Measurements from ENCODE around the gene CDHR5.
A peak's percentile ranks its signal among the peaks of the same experiment; 100 is the strongest.
"Not testable (repeated sequence)": the region's sequence is repeated elsewhere in the genome, so short reads cannot be mapped to it uniquely, and the experiment has no call there.

The CDHR5 gene, protein sequence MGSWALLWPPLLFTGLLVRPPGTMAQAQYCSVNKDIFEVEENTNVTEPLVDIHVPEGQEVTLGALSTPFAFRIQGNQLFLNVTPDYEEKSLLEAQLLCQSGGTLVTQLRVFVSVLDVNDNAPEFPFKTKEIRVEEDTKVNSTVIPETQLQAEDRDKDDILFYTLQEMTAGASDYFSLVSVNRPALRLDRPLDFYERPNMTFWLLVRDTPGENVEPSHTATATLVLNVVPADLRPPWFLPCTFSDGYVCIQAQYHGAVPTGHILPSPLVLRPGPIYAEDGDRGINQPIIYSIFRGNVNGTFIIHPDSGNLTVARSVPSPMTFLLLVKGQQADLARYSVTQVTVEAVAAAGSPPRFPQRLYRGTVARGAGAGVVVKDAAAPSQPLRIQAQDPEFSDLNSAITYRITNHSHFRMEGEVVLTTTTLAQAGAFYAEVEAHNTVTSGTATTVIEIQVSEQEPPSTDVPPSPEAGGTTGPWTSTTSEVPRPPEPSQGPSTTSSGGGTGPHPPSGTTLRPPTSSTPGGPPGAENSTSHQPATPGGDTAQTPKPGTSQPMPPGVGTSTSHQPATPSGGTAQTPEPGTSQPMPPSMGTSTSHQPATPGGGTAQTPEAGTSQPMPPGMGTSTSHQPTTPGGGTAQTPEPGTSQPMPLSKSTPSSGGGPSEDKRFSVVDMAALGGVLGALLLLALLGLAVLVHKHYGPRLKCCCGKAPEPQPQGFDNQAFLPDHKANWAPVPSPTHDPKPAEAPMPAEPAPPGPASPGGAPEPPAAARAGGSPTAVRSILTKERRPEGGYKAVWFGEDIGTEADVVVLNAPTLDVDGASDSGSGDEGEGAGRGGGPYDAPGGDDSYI

DNA sequence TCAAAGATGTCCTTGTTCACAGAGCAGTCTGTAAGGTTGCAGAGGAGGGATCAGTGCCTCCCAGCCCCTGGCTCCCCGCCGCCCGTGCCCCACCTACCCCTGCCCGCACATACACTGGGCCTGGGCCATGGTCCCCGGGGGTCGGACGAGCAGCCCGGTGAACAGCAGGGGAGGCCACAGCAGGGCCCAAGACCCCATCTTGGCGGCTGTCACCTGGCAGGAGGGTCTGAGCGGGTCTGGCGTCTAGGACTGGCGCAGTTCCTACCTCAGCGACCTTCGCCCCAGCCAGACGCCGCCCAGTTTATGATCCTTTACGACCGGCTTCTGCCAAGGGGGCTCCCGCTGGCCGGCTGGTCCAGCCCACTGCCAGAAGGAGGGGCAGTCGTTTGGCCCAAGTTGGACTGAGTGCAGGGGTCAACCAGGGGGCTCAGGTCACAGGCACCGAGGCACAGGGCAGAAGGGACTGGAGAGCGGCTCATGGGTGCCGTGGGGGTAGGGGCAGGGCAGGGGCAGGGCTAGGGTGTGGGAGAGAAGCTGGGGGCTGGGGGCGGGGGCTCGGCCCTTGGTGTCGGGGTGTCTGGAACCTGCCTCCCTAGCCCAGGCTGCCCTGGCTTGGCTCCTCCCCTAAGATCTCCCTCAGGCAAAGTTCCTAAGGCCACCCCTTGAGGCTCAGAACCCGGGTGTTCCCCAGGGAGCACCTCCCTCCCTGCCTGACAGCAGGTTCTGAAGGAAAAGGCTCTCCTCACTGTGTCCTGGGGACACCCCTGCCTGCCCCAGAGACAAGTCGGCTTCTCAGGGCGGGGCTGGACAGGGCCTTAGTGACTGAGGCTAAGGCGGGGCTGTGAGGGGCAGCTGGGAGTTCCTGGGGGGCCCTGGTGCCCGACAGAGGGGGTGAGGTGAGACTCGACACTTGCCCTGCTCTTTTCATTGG is at the start of gene CDHR5:
TSS of gene CDHR5 (minus strand) at position 251 of the 931 bp plus-strand sequence. CDS start at position 198, 53 bp downstream.
- no peak for DNase-seq

GRCh38 chr11:674406-674805 is 49.7 kb upstream of the CDHR5 start:
- no peak for DNase-seq

- no peak for DNase-seq
Observed at GRCh38 chr11:673866-674265, 49.1 kb upstream of the CDHR5 start.

GRCh38 chr11:665704-666281 is 41.0 kb upstream of the CDHR5 start:
- DNase-seq, result no peak

DNA sequence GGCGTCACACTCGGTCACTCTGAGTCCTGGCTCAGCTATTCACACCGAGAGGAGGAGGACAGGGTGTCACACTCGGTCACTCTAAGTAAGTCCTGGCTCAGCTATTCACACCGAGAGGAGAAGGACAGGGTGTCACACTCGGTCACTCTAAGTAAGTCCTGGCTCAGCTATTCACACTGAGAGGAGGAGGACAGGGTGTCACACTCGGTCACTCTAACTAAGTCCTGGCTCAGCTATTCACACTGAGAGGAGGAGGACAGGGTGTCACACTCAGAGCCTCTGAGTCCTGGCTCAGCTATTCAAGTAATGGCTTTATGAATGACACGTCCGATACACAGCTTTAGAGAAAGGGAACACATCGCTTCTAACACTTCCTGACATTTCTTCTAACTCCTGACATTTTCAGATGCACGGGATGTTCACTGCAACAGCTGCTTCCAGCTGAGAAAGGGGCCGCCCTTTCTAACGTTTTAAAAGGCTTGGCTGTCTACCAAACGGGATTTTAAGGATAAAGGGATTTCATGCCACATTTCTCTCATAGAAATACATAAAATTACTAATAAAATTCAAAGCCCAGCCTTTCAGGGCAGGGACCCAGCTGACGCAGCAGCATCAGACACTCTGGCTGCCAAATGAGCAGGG is 40.4 kb upstream of the CDHR5 start:
- no peak for DNase-seq

- DNase-seq, result peak; percentile 43 to 56
Observed at GRCh38 chr11:662689-663274, 38.0 kb upstream of the CDHR5 start.

DNA sequence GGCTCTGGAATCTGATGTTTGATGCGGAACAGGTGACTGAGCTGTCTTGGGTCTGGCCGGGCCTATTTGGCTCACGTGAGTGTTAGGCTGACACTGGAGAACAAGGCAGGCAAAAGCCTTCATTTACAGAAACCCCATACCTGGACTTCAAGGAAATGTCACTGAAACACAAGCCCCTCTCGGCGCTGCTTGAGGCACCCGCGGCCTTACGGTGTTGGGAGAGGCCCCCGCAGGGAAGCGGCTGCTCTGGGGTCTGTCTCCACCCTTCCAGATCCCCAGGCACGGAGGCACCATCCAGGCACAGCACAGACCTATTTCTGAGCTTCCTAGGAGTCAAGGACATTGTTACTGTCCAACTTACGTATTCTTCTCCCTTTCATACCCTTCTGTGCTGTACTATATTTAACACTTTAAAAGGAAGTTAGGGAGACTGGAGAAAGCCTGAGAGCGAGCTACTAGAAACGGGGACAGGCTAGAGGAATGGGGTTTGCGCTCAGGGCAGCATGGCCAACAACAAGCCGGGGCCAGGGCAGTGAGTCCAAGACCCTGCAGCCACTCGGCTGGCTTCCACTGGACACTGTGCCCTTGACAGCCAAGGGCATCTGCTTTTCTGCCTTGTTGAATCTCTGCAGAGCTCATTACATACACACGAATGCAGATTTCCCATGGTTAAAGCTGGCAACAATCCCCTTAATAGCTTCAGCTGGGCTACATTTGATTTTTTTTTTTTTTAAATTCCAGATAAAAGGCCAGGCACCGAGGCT is 36.1 kb upstream of the CDHR5 start:
- DNase-seq, result no peak

GRCh38 chr11:660281-660680 is 35.5 kb upstream of the CDHR5 start:
- no peak for DNase-seq

DNA sequence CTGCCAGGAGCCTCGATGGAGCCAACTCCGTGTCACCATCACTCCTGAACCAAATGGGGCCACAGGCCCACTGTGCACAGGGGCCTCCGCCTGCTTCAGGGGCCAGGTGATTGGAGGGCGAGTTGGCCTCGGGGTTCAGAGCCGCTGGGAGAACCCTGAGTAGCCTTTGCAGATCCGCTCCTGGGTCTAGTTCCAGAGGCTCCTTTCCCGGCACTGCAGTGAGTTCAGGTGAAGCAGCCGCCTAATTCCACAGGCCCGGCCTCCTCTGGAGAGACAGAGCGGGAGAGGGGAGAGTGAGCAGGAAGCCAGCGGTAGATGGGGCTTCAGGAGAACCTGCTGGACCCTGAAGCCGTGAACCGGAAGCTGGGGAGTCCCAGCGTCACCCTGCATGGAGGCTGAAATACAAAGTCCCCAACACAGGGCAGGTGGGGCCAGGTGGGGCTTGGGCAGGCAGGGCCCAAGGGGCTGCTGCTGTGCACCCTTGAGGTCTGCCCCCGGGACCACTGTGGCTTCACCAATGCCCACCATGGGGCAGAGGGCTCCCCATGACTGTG is 34.9 kb upstream of the CDHR5 start:
- no peak for DNase-seq

DNA sequence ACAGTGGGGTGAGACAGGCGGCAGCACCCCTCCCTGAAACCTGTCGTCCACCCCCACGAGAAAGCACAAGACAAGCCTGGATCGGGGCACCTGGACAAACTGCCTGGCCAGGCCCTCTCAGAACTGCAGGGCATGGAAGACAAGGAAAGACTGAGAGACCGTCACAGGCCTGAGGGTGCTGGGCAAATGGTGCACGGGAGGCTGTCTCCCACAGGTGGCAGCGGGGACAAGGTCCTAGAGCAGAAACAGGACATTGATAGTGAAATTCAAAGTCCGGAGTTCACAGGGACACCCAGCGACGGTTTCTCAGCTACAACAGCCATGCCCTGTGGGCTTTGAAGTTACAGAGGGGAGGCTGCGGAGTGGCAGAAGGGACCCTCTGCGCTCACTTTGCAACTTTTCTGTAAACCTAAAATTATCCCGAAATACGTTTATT is 33.0 kb upstream of the CDHR5 start:
- DNase-seq, result no peak

DNA sequence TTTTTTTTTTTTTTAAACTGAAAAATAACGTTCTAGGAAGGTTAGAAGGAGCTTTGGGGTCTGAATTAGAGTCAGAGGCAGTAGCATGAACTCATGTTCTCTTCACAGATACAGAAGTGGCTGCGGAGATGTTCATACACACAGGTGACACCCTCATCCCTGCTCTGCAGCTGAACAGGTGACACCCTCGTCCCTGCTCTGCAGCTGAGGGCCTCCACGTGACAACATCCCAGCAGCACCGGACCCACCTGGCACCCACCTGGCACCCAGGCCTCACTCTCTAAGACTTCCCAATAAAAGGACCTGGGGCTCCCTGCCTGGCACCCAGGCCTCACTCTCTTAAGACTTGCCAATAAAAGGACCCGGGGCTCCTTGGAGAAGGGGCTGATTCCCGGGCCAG is 32.1 kb upstream of the CDHR5 start:
- DNase-seq, result no peak

DNA sequence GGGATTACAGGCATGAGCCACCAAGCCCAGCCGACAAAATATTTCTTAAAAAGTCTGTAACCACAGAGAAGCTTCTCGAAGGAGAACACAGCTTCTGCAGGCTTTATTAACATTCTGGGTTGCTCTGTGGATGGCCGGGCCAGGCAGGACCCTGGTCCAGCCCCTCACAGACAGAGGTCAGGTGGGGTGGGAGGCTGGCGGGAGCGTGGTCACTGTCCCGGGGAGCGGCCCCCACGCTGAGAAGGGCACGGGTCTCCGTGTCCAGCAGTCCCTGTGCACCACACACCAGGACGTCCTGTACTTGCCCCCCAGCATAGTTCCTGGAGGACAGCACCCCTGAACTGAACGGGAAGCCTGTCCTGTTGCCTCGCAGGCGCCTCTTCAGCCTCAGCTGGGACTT is 31.7 kb upstream of the CDHR5 start:
- no peak for DNase-seq

DNA sequence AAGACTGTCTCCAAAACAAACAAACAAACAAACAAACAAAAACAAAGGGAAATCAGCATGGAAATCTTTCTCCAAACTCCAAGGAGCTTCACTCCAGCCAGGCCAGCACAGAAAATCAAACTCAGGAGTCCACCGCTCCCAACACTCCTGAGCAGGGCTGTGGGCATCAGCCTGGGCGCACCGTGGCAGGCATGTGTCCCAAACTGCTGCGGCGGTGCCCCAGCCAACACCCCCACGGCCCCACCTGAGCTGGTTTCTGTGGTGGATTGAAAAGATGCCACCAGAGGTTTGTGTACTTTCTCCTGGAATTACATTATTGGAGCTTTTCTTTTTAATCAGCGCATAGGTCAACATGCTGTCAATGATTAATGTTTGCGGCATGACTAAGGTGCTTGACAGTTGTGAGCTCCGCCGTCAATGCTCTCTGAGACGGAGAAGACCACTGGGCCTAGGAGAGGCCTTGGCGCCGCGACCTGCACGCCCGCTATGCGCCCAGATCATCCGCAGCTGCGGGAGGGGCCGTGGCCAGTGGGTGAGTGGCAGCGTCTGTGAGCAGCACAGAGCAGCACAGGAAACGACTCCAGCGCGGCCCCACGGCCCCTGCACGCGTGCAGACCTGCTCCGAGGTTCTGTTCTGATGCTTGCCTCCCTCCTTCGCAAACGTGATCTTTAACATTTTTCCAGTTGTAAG is 30.4 kb upstream of the CDHR5 start:
- no peak for DNase-seq

GRCh38 chr11:654444-654843 is 29.7 kb upstream of the CDHR5 start:
- DNase-seq, result not testable (repeated sequence)

DNA sequence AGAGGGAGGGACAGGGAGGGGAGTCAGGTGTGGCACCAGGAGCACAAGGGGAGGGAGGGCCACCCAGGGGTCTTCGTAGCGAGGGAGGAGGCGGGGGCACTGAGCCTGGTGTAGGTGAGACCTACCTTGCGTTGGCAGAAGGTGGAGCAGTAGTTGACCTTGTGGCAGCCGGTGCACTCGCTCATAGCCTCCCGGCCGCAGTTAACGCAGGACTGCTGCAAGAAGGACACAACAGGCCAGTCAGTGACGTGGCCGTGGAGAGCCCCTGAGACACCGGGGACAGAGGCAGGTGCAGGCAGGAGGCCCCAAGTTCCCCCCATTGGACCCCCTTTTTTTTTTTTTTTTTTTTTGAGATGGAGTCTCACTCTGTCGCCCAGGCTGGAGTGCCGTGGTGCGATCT is 29.1 kb upstream of the CDHR5 start:
- DNase-seq, result no peak

DNA sequence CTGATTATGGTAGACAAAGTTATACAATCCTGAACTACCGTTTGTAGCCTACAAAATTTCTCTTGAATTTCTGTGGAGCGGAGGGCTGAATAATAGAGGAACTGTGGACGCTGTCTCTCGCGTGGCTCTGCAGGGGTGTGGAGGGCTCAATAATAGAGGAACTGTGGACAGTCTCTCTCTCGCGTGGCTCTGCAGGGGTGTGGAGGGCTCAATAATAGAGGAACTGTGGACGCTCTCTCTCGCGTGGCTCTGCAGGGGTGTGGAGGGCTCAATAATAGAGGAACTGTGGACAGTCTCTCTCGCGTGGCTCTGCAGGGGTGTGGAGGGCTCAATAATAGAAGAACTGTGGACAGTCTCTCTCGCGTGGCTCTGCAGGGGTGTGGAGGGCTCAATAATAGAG is 28.4 kb upstream of the CDHR5 start:
- peak in 1 of 2 donors; percentile 16 for DNase-seq

DNA sequence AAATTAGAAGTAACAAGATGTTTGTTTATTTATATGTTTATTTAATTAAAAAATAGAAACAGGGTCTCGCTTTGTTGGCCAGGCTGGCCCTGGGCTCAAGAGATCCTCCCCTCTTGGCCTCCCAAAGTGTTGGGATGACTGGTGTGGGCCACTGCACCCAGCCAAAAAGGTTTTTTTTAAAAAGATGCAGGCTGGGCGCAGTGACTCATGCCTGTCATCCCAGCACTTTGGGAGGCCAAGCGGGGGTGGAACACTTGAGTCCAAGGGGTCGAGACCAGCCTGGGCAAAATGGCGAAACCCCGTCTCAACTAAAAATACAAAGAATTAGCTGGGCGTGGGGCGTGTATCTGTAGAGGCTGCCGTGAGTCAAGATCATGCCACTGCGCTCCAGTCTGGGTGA is 25.7 kb upstream of the CDHR5 start:
- no peak for DNase-seq

GRCh38 chr11:647672-648158 is 23.0 kb upstream of the CDHR5 start:
- DNase-seq, result not testable (repeated sequence)

GRCh38 chr11:646214-646613 is 21.5 kb upstream of the CDHR5 start:
- no peak for DNase-seq

DNA sequence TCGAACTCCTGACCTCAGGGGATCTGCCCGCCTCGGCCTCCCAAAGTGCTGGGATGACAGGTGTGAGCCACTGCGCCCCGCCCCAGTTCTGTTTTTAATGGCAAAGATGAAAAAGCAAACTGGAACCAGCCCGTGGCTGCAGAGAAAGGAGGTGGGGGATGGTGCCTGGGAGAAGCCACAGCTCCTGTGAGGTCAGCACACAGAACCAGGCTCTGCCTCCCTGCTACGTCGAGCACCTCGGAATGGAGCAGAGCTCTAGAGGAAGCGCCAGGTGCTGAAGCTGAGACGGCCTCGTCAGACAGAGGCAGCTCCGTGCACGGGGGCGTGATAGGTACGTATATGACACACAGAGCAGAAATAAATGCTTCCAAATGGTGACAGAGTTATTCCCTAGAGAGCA is 20.8 kb upstream of the CDHR5 start:
- no peak for DNase-seq

All from CD4-positive, alpha-beta T cell treated with Interleukin-1 beta for 1 hour (primary cell).